HepG2 (cell line): Measurements from ENCODE around the gene SRSF8. TPM values are rescaled to one million over a fixed set of nuclear protein-coding genes. Genes with fewer than 3 reads are reported as not detected.

Source experiments
- ARID2 ChIP-seq: sonication (generic); formaldehyde crosslinking; IDR thresholded peaks from 2 replicates; pipeline ENCODE4 v1.8.1; 2022; ENCODE audit warnings: mild to moderate bottlenecking, missing genetic modification reagents, borderline replicate concordance
- ARID3A ChIP-seq: IDR thresholded peaks from 2 replicates; pipeline ENCODE4 v1.6.1; 2012; ENCODE audit warnings: low read depth, low read length, improper control_type of control experiment
- HIVEP1 ChIP-seq: sonication (generic); formaldehyde crosslinking; IDR thresholded peaks from 2 replicates; pipeline ENCODE4 v1.4.0; 2020; ENCODE audit warnings: mild to moderate bottlenecking, missing genetic modification reagents
- KDM5A ChIP-seq: fragments of 200-600 bp; sonication (generic); IDR thresholded peaks from 2 replicates; pipeline ENCODE4 v1.7.0; 2018; ENCODE audit warnings: antibody characterized with exemption, mild to moderate bottlenecking, low read length, borderline replicate concordance
- NFRKB ChIP-seq: fragments of 450-650 bp; IDR thresholded peaks from 2 replicates; pipeline ENCODE4 v1.6.1; 2017
- PRDM15 ChIP-seq: sonication (generic); formaldehyde crosslinking; IDR thresholded peaks from 2 replicates; pipeline ENCODE4 v1.4.0; 2020; ENCODE audit warnings: missing genetic modification reagents
- SRSF1 ChIP-seq: fragments of 200-400 bp; formaldehyde crosslinking; optimal IDR thresholded peaks from 2 replicates; pipeline ENCODE3; 2017; ENCODE audit warnings: mild to moderate bottlenecking, low read depth, low read length, moderate library complexity
- TP53 ChIP-seq: sonication (generic); formaldehyde crosslinking; conservative IDR thresholded peaks from 2 replicates; pipeline ENCODE4 v1.4.0; 2020; ENCODE audit warnings: missing genetic modification reagents
- ZMYM4 ChIP-seq: sonication (generic); formaldehyde crosslinking; IDR thresholded peaks from 2 replicates; pipeline ENCODE4 v1.8.1; 2023; ENCODE audit warnings: mild to moderate bottlenecking, missing genetic modification reagents
- ZNF331 ChIP-seq: sonication (generic); formaldehyde crosslinking; IDR thresholded peaks from 2 replicates; pipeline ENCODE4 v1.4.0; 2020; ENCODE audit warnings: missing genetic modification reagents
- ZNF577 ChIP-seq: sonication (generic); formaldehyde crosslinking; IDR thresholded peaks from 2 replicates; pipeline ENCODE4 v1.4.0; 2020; ENCODE audit warnings: mild to moderate bottlenecking, low read depth, missing genetic modification reagents, borderline replicate concordance
- ZNF616 ChIP-seq: sonication (generic); formaldehyde crosslinking; IDR thresholded peaks from 2 replicates; pipeline ENCODE4 v1.5.0; 2020; ENCODE audit warnings: low read depth, mild to moderate bottlenecking, missing genetic modification reagents
- ZNF75D ChIP-seq: sonication (generic); formaldehyde crosslinking; IDR thresholded peaks from 2 replicates; pipeline ENCODE4 v1.8.1; 2023; ENCODE audit warnings: missing genetic modification reagents, mild to moderate bottlenecking, borderline replicate concordance
- polyA plus RNA-seq, 8 experiments: library from polyadenylated mRNA; depleted of rRNA in 3 of 8; stranded (reverse) in 7 of 8; unstranded in 1 of 8; fragments of >200 nt; fragmentation: Illumina TruSeq in 4 of 8; extraction: Trizol in 4 of 8; gene quantifications; 2 replicates each; pipeline versions ENCODE4 v1.2.1 to v1.2.3, GENCODE V29; 2011 to 2016; ENCODE audit warnings: low read depth in 4 of 8, missing spikeins in 1 of 8, mixed read lengths in 1 of 8; ENCODE audit not compliant: insufficient read depth in 1 of 8
- total RNA-seq, 5 experiments: library from RNA; depleted of rRNA; stranded (reverse); fragments of >200 nt; fragmentation: Illumina TruSeq; extraction: Trizol; gene quantifications; 2 replicates each; pipeline ENCODE4 v1.2.3, GENCODE V29; 2016; ENCODE audit warnings: low read depth in 1 of 5
- TF ChIP-seq, protein P1 (sequence below): sonication (generic); formaldehyde crosslinking; IDR thresholded peaks from 2 replicates; pipeline ENCODE4 v1.8.1; 2023; ENCODE audit warnings: mild to moderate bottlenecking, missing genetic modification reagents
- TF ChIP-seq, protein P2 (sequence below): sonication (generic); formaldehyde crosslinking; IDR thresholded peaks from 2 replicates; pipeline ENCODE4 v1.8.1; 2022; ENCODE audit warnings: mild to moderate bottlenecking, missing genetic modification reagents
- TF ChIP-seq, protein P3 (sequence below): IDR thresholded peaks from 2 replicates; pipeline ENCODE4 v1.4.0; 2020; ENCODE audit warnings: mild to moderate bottlenecking, missing genetic modification reagents

The SRSF8 gene
- total and polyA plus RNA-seq, 2 of the 13 experiments (the other 11 are each of a cell fraction or from before 2014, with no cell fraction given): 21.8 to 25.8 TPM

GRCh38 chr11:95089620-95090542 is 23.2 kb downstream of the SRSF8 start, which contains the start of gene ENDOD1 (continued):
- TF ChIP-seq, protein P1, sequence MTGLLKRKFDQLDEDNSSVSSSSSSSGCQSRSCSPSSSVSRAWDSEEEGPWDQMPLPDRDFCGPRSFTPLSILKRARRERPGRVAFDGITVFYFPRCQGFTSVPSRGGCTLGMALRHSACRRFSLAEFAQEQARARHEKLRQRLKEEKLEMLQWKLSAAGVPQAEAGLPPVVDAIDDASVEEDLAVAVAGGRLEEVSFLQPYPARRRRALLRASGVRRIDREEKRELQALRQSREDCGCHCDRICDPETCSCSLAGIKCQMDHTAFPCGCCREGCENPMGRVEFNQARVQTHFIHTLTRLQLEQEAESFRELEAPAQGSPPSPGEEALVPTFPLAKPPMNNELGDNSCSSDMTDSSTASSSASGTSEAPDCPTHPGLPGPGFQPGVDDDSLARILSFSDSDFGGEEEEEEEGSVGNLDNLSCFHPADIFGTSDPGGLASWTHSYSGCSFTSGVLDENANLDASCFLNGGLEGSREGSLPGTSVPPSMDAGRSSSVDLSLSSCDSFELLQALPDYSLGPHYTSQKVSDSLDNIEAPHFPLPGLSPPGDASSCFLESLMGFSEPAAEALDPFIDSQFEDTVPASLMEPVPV (CRISPR knock-in tag): no peak
- TF ChIP-seq ZNF616 (CRISPR knock-in tag) (no peak), TP53 (no peak), HIVEP1 (CRISPR knock-in tag) (no peak), NFRKB (no peak), SRSF1 (no peak), ARID2 (CRISPR knock-in tag) (no peak), ZNF75D (CRISPR knock-in tag) (no peak), PRDM15 (CRISPR knock-in tag) (no peak), ZMYM4 (CRISPR knock-in tag) (no peak), ZNF577 (CRISPR knock-in tag) (no peak), KDM5A (no peak), ARID3A (no peak), ZNF331 (CRISPR knock-in tag) (no peak)
- TF ChIP-seq, protein P2, sequence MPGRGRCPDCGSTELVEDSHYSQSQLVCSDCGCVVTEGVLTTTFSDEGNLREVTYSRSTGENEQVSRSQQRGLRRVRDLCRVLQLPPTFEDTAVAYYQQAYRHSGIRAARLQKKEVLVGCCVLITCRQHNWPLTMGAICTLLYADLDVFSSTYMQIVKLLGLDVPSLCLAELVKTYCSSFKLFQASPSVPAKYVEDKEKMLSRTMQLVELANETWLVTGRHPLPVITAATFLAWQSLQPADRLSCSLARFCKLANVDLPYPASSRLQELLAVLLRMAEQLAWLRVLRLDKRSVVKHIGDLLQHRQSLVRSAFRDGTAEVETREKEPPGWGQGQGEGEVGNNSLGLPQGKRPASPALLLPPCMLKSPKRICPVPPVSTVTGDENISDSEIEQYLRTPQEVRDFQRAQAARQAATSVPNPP (CRISPR knock-in tag): no peak
- TF ChIP-seq, protein P3, sequence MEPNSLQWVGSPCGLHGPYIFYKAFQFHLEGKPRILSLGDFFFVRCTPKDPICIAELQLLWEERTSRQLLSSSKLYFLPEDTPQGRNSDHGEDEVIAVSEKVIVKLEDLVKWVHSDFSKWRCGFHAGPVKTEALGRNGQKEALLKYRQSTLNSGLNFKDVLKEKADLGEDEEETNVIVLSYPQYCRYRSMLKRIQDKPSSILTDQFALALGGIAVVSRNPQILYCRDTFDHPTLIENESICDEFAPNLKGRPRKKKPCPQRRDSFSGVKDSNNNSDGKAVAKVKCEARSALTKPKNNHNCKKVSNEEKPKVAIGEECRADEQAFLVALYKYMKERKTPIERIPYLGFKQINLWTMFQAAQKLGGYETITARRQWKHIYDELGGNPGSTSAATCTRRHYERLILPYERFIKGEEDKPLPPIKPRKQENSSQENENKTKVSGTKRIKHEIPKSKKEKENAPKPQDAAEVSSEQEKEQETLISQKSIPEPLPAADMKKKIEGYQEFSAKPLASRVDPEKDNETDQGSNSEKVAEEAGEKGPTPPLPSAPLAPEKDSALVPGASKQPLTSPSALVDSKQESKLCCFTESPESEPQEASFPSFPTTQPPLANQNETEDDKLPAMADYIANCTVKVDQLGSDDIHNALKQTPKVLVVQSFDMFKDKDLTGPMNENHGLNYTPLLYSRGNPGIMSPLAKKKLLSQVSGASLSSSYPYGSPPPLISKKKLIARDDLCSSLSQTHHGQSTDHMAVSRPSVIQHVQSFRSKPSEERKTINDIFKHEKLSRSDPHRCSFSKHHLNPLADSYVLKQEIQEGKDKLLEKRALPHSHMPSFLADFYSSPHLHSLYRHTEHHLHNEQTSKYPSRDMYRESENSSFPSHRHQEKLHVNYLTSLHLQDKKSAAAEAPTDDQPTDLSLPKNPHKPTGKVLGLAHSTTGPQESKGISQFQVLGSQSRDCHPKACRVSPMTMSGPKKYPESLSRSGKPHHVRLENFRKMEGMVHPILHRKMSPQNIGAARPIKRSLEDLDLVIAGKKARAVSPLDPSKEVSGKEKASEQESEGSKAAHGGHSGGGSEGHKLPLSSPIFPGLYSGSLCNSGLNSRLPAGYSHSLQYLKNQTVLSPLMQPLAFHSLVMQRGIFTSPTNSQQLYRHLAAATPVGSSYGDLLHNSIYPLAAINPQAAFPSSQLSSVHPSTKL (CRISPR knock-in tag): no peak; the same call in 1 of the 2 replicates
